ENCODE results near the gene NEK10.

The NEK10 gene

DNA sequence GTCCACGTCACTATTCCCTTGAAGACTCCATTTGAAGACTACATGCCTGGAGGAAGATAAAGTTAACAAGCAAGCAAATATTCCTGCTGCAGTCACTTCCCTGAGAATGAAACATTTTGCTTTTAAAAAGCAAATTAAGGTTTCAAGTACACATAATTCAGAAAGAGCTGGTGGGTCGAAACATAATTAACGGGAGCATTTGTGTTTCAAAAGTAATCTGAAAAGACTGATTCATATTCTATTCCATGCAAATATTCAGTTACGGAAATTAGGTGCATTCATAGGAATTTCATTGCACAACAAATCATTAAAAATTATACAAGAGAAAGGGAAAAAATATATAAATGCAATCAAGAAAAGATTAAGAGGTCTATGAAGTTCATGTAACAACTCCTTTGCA, 260.9 kb downstream of the NEK10 start:
- DNase-seq (ENCODE audit: low read depth) = no peak

DNA sequence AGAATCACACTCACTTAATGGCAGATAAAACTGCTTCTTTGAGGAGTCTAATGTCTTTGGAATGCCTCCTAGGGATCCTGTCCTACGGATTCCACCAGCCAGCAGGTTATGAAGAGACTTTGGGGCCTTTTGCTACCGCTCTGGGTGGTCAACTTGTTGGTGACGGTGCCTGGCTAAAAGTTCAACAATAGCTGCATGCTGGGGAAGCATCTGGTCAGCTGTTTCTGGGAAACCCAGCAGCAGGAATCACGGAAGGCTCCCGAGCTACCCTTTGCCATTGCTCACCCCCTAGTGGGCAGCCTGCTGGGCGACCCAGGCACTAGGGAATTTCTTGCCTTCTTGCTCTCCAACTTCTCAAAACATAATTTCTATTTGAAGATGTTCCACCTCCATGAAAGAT, 263.3 kb downstream of the NEK10 start:
- no peak for DNase-seq (ENCODE audit: low read depth)

DNA sequence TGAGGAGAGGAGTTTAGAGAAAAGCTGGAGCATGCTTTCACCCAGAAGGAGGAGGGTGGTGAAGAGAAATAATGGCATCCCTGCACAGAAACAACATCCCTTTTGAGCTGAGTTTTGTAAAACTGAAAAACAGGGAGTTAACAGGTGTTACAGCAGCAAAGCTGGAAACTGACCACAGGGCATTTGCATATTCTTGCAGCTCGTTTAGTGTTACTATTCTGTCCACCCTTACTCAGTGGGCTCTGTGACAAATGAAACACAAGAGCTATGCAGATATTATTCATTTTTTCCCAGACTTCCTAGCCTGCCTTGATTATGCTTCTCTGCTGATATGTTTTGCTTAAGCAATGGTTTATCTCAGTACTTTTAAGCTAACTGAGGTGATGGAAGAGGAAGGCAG, 272.0 kb downstream of the NEK10 start:
- DNase-seq (ENCODE audit: low read depth) = no peak

DNA sequence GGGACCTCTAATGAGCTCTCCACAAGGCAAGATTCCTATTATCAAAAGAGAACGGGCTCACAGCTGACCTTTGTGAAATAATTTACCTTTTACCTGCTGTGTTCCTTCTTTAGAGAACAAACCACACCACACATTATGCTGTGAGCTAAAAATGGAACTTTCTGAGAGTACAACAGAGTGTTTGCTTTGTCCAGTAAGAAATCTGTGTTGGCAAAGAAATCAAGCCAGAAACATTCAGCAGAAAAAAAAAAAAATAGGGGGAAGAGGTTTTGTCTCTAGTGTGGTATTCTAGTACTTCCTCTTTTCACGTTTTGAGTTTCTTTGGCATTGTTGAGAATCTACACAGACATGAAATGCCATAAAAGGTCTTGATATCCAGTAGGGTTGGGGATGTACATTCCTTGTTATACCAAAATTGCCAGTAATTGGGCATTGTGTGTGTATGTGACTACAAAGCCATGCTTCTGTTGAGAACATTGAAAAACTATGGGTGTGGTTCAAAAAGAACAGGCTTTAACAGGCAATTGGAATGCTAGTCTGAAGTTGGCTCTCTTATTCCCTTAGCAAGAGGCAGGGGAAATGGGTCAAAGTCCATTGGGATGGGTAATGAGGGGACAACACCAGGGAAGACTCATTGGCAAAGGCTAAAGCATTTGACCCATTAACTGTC, 273.5 kb downstream of the NEK10 start:
- no peak for DNase-seq (ENCODE audit: low read depth)

DNA sequence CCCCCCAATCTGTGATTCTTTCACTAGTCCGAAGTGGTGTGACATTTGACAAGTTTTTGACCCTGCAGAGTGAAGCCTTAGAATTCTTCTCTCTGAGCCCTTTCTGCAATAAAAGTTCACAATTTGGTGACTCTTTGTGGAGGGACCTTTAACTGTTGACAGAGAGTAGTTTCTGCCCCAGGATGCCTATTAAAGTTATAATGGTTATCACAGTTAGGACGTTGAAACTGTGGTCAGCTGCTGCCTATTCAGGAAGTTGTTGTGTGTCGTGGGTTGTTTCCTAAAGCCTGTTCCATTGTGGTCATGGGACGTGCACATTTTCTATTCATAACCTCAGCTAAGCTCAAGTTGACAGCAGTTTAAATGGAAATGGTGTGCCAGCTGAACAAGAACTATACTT, 274.5 kb downstream of the NEK10 start:
- no peak for DNase-seq (ENCODE audit: low read depth)

DNA sequence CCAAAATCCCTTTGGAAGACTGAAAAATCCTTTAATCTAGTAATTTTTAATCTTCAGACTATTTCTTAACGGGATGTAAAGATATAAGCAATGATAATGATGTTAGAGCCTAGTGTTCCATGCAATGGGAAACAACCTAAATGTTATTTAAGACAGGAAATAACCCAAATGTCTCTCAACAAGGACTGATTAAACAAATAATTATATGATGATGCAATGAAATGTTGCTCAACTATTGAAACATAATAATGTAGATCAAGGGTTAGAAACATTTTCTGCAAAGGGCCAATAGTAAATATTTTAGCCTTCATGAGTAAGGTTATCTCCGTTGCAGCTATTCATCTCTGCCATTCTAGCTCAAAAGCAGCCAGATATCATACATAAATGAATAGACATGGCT, 275.4 kb downstream of the NEK10 start:
- no peak for DNase-seq (ENCODE audit: low read depth)

DNA sequence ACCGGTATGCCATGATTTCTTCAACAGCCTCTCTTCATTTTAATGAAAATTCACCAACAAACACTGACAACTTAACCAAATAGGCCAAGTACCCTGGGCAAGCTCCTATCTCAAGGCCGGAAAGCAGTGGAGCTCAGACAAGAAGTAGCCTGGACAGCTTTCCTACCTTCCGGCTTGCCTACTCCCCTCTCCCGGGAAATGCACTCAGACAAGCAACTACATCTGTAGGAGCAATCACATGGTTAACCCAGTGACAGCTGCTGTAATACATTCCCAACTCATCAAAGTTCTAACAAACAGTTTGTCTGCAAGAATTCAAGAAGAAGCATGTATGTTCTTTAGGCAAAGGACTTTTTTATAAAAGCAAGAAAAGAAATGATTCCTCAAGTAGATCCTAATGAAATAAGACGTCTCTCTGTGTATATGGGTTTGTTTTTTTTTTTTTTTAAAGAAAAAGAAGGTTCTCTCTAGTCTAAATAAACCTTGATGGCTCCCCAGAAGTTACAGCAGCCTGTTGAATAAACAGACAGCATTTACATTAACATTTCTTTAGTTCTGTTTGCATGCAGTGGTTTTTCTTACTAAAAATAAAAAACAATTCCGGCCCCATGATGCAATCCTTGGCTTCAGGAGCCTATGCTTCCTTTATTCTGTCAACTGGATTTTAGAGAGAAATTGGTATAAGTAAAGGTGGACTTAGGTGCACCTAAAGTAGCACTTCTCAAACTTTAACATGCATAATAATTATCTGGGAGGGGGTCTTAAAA, 278.7 kb downstream of the NEK10 start:
- DNase-seq (ENCODE audit: low read depth) = no peak

DNA sequence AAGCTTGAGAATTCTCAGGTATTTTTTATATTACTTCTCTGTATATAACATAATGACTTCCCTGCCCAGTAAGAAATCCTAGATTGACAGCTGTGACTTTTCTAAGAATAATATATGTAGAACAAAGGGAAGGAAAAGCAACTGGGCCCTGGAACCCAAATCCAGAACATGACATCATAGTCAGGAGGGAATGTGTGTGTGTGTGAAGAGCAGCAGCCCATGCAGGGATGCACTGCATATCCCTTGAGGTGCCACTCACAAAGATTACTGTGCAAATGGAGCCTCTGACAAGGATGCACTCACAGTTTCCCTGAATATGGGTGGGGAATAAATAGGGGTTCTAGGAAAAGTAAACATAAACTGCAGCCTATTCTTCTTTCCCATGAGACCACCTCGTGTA, 279.5 kb downstream of the NEK10 start:
- no peak for DNase-seq (ENCODE audit: low read depth)

DNA sequence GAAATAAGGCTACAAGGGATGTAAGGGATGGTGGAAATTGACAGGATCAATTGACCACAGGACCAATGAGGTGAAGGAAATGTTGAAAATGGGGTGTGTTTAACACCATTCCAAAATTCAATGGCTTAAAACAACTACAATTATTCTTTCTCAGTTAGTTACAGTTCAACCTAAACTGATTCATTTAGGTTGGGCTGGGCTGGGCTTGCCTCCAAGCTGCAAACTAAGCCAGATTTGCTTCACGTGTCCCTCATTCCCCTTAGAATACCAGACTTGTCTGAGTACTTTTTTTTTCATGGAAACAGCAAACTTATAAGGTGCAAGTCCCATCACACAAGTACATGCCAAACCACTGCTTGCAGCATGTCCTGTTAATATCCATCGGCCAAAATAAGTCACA, 280.1 kb downstream of the NEK10 start:
- DNase-seq (ENCODE audit: low read depth) = no peak

DNA sequence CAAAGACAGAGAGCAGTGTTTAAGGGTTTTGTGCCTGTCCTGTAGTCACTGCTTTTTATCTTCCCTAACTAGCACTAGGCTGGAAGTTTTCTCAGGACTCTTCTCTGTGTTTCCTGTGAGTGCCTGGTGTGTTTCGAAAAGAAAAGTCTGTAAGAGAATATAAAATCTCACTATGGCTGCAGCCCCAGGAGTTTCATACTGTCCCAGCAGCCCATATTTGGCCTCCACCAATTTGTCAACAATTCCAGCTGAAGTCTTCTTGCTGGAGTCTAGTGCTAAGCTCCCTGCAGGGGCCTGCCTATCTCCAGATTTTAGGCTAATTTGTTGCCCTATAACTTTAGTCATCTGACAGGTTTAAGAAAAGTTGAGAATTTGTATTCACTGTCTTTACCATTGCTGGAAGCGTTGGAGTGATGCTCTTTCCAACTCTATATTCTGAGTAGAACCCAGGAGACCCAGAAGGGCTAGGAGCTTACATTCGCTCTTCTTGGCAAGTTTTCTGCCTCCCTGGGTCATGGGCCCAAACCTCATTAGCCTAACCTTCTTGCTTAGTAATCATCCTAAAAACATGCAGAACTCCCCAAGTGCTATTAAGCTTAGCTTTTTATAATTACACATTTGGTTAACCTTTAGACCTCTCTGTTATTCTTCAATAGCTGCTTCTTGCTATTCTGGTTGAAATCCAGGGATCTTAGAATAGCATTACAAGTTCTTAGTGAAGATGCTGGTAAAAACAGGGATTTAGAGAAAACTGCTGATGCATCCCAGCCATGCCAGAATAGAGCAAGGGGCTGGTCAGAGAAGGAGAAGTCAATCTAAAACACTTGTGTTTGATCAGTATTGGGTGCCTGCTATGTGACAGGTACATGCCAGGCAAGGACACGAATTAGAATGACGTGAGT, 283.1 kb downstream of the NEK10 start:
- no peak for DNase-seq (ENCODE audit: low read depth)

DNA sequence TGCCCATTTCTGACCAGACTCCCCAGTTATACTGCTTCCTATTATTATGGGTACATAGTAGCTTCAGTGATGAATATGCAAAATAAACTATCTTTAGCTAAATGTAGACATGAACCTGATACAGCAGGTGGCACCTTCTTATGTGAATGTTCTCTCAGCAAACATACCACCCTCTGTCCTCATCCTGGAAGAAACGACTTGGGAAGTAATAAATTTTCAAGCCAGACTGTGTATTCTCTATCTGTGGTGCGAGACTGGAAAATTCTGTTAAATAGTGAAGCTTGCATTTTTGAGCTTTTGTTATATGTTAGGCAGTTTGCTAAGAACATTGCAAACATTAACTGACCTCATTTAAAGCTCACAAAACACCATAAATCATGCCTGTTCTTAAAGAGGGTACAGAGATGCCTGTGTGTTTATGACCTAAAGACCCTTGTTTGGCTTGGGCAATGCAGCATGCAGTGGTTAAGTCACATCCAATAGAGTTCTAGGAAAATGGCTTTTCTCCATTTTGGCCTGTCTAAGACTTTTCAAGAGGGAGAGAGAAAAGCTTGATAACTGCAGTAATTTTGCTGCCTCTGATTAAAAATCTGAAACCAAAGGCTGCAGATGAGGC, 287.1 kb downstream of the NEK10 start:
- no peak for DNase-seq (ENCODE audit: low read depth)

DNA sequence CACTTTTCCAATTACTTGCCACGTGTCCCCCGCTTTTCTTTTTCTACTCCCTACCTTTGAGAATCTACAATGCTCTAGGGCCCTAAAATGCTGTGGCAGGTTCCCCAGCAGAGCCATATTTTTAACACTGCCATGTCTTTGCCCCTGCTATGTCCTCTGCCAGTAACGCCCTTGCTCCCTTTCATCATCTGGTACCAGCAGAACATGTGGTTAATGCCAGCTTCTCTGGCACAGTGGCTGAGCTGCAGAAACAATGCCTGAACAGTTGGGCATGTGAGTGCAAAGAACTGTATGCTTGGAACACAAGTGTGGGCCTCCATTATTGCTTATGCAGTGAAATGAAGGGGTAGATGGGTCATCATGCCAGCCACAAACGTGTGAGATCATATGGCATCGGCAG, 287.6 kb downstream of the NEK10 start:
- no peak for DNase-seq (ENCODE audit: low read depth)

DNA sequence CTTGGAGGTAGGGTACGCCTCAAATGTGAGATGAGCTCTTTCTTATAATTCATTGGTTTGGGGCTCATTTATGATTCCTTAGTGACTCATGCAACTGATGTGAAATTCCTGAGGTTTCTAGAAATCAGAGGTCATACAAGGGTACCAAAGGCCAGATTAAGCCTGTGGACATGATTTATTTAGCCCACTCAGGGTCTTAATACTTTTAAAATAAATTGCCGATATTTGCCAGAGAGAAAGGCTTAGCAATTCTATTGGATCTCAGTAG, 289.0 kb downstream of the NEK10 start:
- DNase-seq (ENCODE audit: low read depth) = no peak

DNA sequence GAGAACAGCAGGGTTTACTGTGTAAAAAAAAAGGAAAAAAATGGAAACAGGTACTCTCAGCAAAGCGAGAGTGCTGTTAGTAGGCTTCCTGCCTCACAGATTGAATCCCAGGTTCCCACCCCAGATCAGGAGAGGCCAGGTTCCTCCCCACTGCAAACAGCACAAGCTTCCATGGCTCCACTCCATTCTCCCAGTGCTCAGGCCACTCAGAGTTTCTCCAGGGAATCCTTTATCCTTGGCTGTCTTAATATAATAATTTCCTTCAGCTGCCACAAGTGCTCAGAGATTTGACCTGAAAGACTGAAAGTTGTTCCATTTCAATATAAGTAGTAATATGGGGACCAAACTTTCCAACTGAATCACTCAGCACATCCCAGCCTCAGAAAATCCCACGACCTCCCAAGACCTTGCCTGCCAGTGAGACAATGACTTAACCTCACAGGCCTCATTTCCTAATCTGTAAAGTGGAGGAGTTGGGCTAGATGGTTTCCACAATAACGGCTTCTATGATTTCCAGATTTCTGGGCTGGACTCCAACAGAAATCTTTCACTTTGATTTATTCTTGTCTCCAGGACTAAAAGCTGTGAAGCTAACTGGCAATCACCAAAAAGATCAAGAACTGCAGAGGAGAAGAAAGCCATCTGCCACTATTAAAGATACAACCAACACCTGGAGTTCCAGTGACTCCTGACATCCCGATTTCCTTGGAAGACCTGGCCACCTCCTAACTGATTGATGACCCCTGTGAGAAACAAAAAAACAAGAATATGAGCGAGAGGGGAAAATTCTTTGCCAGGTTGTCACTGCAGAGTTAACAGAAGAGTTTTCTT, 289.5 kb downstream of the NEK10 start:
- no peak for DNase-seq (ENCODE audit: low read depth)

DNA sequence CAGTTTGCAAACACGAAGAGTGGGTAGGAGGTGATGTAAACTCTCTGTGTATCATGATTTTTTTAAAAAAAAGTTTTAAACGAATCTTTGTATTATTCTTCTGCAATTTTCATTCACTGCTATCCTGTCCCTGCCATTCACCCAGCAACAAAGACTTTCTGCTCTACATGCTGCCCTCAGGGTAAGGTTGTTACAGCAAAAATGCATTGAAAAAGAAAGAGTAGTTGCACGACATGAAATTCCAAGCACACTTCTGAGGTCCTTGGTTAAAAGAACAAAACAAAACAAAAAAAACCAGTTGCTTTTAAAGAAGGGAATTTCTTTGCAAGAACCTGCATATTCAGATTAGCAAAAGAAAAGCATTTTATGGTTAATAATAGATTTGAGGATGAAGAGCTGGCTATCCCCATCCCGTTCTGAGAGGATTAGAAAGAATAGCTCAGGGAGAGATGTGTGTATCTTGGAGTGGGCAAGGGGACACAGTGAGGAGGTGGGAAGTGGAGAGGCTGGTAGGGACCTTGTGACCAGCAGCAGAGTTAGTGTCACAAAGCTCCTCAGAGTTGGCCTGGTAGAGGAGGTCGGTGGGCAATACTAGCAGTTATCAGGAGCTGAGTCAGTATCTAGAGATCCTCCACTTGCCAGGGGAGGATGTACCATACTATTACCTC, 290.8 kb downstream of the NEK10 start:
- DNase-seq (ENCODE audit: low read depth) = no peak

DNA sequence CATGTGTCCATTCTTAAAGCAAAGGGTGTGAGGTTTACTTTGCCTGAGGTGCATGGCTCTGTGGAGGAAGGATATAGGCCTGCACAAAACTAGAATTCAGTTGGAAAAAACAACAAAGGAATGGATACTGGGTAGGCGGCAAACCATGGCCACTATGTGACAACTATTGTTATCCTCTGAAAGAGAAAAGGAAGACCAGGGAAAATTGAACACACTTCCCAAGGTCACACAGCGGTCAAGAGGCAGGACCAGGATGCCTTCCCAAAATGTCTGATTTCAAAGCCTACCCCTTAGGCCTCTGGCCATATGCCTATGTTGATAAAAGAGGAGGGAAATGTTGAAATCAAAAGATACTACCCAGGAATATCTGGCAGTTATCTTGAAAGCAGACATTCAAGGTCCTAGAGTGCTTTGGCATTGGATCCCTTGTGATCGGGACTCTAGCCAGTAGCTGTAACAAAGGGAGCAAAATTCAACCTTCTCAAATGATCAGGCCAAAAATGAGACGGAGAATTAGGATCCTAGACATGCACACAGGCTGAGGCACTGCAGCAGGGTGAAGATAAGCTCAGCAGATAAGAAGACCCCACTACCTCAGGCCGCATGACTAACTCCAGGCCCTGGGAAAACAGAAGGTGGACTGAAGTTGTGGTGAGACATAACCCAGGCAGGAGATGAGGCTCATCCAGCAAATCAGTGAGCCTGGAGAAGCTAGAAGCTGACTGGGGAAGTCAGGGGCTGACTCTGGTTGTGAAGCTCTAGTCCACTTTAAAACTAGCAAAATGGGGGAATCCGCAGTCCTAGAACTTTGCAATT, 292.2 kb downstream of the NEK10 start:
- DNase-seq (ENCODE audit: low read depth) = no peak

DNA sequence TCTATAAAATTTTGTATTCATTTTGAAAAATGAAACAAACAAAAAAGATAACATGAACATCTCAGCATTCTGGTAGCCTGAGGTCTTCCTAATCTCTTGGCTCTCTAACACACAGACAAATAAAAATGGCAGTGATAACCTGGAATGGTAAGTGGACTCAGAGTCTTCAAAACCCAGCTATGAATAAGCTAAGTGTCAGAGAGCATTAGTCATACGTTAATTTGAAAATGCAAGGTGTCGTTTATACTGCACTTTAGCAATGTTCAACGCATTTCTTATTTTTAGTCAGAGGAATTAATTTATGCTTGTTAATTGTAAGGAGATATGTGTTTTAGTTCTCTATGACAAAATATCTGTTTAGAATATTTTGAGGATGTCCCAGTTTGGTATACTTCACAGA, 294.3 kb downstream of the NEK10 start:
- no peak for DNase-seq (ENCODE audit: low read depth)

DNA sequence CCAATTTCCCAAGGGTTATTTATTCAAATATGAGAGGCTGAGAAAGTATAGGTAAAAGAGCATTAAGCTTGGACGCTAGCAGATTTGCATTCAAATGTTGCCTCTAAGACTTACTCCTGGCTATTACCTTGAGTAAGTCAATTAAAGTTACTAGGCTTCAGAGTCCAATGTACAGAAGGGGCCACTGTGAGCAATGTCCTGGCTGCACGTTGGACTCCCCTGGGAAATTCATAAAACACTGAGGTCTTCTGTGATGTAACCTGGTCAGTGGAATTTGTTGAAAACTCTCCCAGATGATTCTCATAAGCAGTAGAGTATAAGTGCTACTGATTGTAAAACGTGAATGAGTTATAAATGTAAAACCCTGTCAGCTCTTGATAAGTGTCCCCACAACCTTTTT, 295.3 kb downstream of the NEK10 start:
- no peak for DNase-seq (ENCODE audit: low read depth)

DNA sequence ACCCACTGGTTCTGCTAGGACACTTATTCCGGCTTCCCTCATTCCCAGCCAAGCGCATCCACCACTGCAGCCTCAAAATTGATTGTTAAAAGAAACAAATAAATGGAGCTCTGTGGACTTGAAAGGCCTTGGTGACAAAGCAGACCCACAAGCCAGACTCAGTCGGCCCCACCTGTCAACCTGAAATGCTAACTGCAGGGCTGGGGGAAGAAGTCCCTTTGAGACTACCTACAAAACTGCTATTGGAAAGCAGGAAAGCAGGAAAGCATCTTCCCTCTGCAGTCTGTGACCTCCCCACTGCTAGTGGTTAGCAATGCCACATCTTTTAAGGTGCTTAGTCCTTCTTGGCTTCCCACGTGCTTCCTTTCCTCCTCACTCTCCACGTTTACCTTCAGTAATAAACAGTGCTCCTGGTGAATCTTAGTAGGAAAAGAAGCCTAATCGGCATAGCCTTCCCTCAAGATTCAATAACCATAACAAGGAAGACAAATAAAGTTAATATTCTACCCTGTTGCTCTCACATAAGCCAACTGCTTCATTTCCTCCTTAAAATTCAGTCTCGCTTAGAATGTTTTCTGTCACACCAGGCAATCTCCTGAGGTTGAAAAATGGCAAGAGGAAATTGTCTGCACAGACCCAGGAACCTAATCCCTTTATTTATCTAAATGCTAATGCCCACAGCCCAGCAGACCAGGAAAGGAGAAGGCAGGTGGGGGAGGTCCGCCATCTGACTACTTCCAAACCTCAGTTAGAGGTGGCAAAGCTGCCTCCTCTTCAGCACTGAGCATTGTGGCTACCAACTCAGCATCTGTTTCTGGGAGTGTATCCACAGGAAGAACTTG, 296.2 kb downstream of the NEK10 start:
- no peak for DNase-seq (ENCODE audit: low read depth)

Measured in stimulated activated CD8-positive, alpha-beta memory T cell treated with anti-CD3 and anti-CD28 coated beads, Interleukin-7, amount 100 ng/mL, for 24 hours (primary cell).